Tibial artery (tissue), 4 donors: ENCODE results near the gene SNX20.

Experiments used
- DNase-seq, 2 donors: peaks; one replicate each; pipeline ENCODE4 v3.0.0-alpha.2; 2019
- H3K27ac ChIP-seq, 2 donors: fragments of 200-600 bp; sonication (generic) in 1 of 2; 1 replicate in 1 of 2; 2 replicates in 1 of 2; pipeline ENCODE4 v1.5.1; 2018 to 2019; ENCODE audit warnings: mild to moderate bottlenecking in 1 of 2
- H3K27me3 ChIP-seq, 2 donors: fragments of 200-600 bp; sonication (generic) in 1 of 2; one replicate each; pipeline versions ENCODE4 v1.5.1 to v1.6.0; 2016 to 2019
- H3K36me3 ChIP-seq, 3 donors: fragments of 200-600 bp; sonication (generic) in 2 of 3; one replicate each; pipeline ENCODE4 v1.5.1; 2016 to 2019; ENCODE audit warnings: mild to moderate bottlenecking in 2 of 3
- H3K4me1 ChIP-seq, 4 donors: fragments of 200-600 bp; sonication (generic) in 2 of 4; 1 replicate in 3 of 4; 2 replicates in 1 of 4; pipeline ENCODE4 v1.5.1; 2016 to 2019
- H3K4me3 ChIP-seq, 2 donors: fragments of 200-600 bp; sonication (generic) in 1 of 2; 1 replicate in 1 of 2; 2 replicates in 1 of 2; pipeline ENCODE4 v1.5.1; 2018 to 2019; ENCODE audit warnings: mild to moderate bottlenecking in 2 of 2
- H3K9me3 ChIP-seq, 3 donors: fragments of 200-600 bp; sonication (generic) in 1 of 3; one replicate each; pipeline ENCODE4 v1.5.1; 2016 to 2019
- intact Hi-C: fragments of 100-400 bp; cut with DNase I; formaldehyde crosslinking; loops from one replicate; pipeline ENCODE4 v1.15.0; 2023; ENCODE audit warnings: low total_unique reads
- TF ChIP-seq, protein P1 (sequence below), 2 experiments: fragments of 200-600 bp in 1 of 2; fragments of 450-650 bp in 1 of 2; IDR thresholded peaks; one replicate each; pipeline ENCODE4 v1.5.1; 2017 to 2019; ENCODE audit warnings: antibody characterized with exemption in 2 of 2, mild to moderate bottlenecking in 1 of 2, moderate library complexity in 1 of 2

SNX20 gene

GRCh38 chr16:50719401-50720337, 38.6 kb upstream of the SNX20 start:
- no peaks in the 10 kb centered on the region for H3K9me3 ChIP-seq
- H3K27me3 ChIP-seq = no peaks in the 10 kb centered on the region
- no peak for DNase-seq
- intact Hi-C loops = no loop called here
- no peak overlapping the region for H3K27ac ChIP-seq
- H3K4me1 ChIP-seq = no peaks in the 10 kb centered on the region
- peaks cover 0 to 3% (median 0%) of the 10 kb centered on the region in 3 donors for H3K36me3 ChIP-seq
- TF ChIP-seq, protein P1, sequence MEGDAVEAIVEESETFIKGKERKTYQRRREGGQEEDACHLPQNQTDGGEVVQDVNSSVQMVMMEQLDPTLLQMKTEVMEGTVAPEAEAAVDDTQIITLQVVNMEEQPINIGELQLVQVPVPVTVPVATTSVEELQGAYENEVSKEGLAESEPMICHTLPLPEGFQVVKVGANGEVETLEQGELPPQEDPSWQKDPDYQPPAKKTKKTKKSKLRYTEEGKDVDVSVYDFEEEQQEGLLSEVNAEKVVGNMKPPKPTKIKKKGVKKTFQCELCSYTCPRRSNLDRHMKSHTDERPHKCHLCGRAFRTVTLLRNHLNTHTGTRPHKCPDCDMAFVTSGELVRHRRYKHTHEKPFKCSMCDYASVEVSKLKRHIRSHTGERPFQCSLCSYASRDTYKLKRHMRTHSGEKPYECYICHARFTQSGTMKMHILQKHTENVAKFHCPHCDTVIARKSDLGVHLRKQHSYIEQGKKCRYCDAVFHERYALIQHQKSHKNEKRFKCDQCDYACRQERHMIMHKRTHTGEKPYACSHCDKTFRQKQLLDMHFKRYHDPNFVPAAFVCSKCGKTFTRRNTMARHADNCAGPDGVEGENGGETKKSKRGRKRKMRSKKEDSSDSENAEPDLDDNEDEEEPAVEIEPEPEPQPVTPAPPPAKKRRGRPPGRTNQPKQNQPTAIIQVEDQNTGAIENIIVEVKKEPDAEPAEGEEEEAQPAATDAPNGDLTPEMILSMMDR (IDR thresholded peaks at IDR 0.05) = no peak
- no peak overlapping the region for H3K4me3 ChIP-seq

GRCh38 chr16:50718761-50719400, 37.8 kb upstream of the SNX20 start:
- Histone ChIP-seq H3K27me3 (no peaks in the 10 kb centered on the region), H3K4me1 (no peaks in the 10 kb centered on the region), H3K4me3 (no peak overlapping the region), H3K36me3 (peaks cover 0 to under 1% (median 0%) of the 10 kb centered on the region in 3 donors), H3K9me3 (no peaks in the 10 kb centered on the region), H3K27ac (no peak overlapping the region)
- TF ChIP-seq, protein P1 (IDR thresholded peaks at IDR 0.05) = no peak
- DNase-seq = no peak
- intact Hi-C loops = no loop called here

GRCh38 chr16:50718061-50718760, 37.1 kb upstream of the SNX20 start:
- Histone ChIP-seq H3K36me3 (no peaks in the 10 kb centered on the region), H3K9me3 (no peaks in the 10 kb centered on the region)

GRCh38 chr16:50717494-50717893, 36.4 kb upstream of the SNX20 start:
- intact Hi-C loops = no loop called here
- H3K27me3 ChIP-seq = no peaks in the 10 kb centered on the region
- DNase-seq = no peak

More at GRCh38 chr16:50718061-50718760, 37.1 kb upstream of the SNX20 start:
- no peak overlapping the region for H3K27ac ChIP-seq
- intact Hi-C loops = no loop called here
- TF ChIP-seq, protein P1 (IDR thresholded peaks at IDR 0.05) = no peak
- H3K4me1 ChIP-seq = no peaks in the 10 kb centered on the region
- H3K4me3 ChIP-seq = no peak overlapping the region
- DNase-seq = no peak
- H3K27me3 ChIP-seq = no peaks in the 10 kb centered on the region

GRCh38 chr16:50717091-50717490, 36.0 kb upstream of the SNX20 start:
- H3K4me3 ChIP-seq = no peak overlapping the region
- TF ChIP-seq, protein P1 (IDR thresholded peaks at IDR 0.05) = no peak

More at GRCh38 chr16:50717494-50717893, 36.4 kb upstream of the SNX20 start:
- Histone ChIP-seq H3K4me3 (no peak overlapping the region), H3K27ac (no peak overlapping the region), H3K36me3 (no peaks in the 10 kb centered on the region), H3K9me3 (no peaks in the 10 kb centered on the region), H3K4me1 (no peaks in the 10 kb centered on the region)
- TF ChIP-seq, protein P1 (IDR thresholded peaks at IDR 0.05) = no peak

More at GRCh38 chr16:50717091-50717490, 36.0 kb upstream of the SNX20 start:
- H3K27me3 ChIP-seq = no peaks in the 10 kb centered on the region
- no peak for DNase-seq
- H3K4me1 ChIP-seq = peaks cover 0 to 1% (median 0%) of the 10 kb centered on the region in 4 donors
- intact Hi-C loops = no loop called here
- no peaks in the 10 kb centered on the region for H3K9me3 ChIP-seq
- H3K36me3 ChIP-seq = no peaks in the 10 kb centered on the region
- H3K27ac ChIP-seq = no peak overlapping the region
